DOHH2 (cell line): ENCODE measurements around the gene TCTN3.

Source experiments
- H3F3A ChIP-seq: fragments of 200-600 bp; sonication (generic), shearing (Covaris generic); 2 replicates; pipeline ENCODE4 v1.6.0; 2016; ENCODE audit warnings: antibody characterized with exemption, mild to moderate bottlenecking; ENCODE audit not compliant: control insufficient read depth, insufficient read depth
- H3K27ac ChIP-seq: fragments of 200-600 bp; sonication (generic); 2 replicates; pipeline ENCODE4 v1.5.1; 2014; ENCODE audit warnings: low read depth, mild to moderate bottlenecking, low read length, moderate library complexity
- H3K27me3 ChIP-seq: fragments of 200-600 bp; sonication (generic); 2 replicates; pipeline ENCODE4 v1.6.1; 2014; ENCODE audit warnings: mild to moderate bottlenecking, low read length, mixed read lengths; ENCODE audit not compliant: control insufficient read depth
- H3K36me3 ChIP-seq: fragments of 200-600 bp; sonication (generic); 2 replicates; pipeline ENCODE4 v1.6.1; 2014; ENCODE audit warnings: mild to moderate bottlenecking, low read length, moderate library complexity, mixed read lengths; ENCODE audit not compliant: control insufficient read depth
- H3K4me1 ChIP-seq: fragments of 200-600 bp; sonication (generic); 2 replicates; pipeline ENCODE4 v1.6.1; 2014; ENCODE audit warnings: mild to moderate bottlenecking, low read length, mixed read lengths; ENCODE audit not compliant: control insufficient read depth
- H3K4me2 ChIP-seq: fragments of 200-600 bp; sonication (generic); 2 replicates; pipeline ENCODE4 v1.6.0; 2014; ENCODE audit warnings: mild to moderate bottlenecking, low read length, moderate library complexity
- H3K4me3 ChIP-seq: fragments of 200-600 bp; sonication (generic); 2 replicates; pipeline ENCODE4 v1.5.1; 2014; ENCODE audit warnings: mild to moderate bottlenecking, low read length, mixed read lengths
- H3K79me2 ChIP-seq: fragments of 200-600 bp; sonication (generic); 2 replicates; pipeline ENCODE4 v1.6.1; 2014; ENCODE audit warnings: mild to moderate bottlenecking, low read length, mixed read lengths; ENCODE audit not compliant: control insufficient read depth
- H3K9me2 ChIP-seq: fragments of 200-600 bp; sonication (generic); replicated peaks from 2 replicates; pipeline ENCODE4 v1.6.1; 2014; ENCODE audit warnings: mild to moderate bottlenecking, low read length, mixed read lengths; ENCODE audit not compliant: control insufficient read depth
- H3K9me3 ChIP-seq: fragments of 200-600 bp; sonication (generic); 2 replicates; pipeline ENCODE4 v1.6.1; 2014; ENCODE audit warnings: antibody characterized with exemption, low read length, mixed read lengths; ENCODE audit not compliant: control insufficient read depth, insufficient read depth
- H4K20me1 ChIP-seq: fragments of 200-600 bp; sonication (generic); 2 replicates; pipeline ENCODE4 v1.6.0; 2014; ENCODE audit warnings: low read depth, mild to moderate bottlenecking, antibody characterized with exemption, low read length, moderate library complexity; ENCODE audit not compliant: control insufficient read depth, insufficient read depth
- EZH2phosphoT487 ChIP-seq: fragments of 200-600 bp; sonication (generic); IDR thresholded peaks from 2 replicates; pipeline ENCODE4 v1.6.1; 2017; ENCODE audit warnings: borderline replicate concordance, mild to moderate bottlenecking, antibody characterized with exemption, low read length, moderate library complexity, mixed read lengths
- TF ChIP-seq, protein P1 (sequence below): fragments of 200-600 bp; sonication (generic); IDR thresholded peaks from one replicate; pipeline ENCODE4 v1.5.1; 2014; ENCODE audit warnings: antibody characterized with exemption, mild to moderate bottlenecking, low read depth, low read length; ENCODE audit not compliant: poor library complexity, severe bottlenecking

The TCTN3 gene, protein sequence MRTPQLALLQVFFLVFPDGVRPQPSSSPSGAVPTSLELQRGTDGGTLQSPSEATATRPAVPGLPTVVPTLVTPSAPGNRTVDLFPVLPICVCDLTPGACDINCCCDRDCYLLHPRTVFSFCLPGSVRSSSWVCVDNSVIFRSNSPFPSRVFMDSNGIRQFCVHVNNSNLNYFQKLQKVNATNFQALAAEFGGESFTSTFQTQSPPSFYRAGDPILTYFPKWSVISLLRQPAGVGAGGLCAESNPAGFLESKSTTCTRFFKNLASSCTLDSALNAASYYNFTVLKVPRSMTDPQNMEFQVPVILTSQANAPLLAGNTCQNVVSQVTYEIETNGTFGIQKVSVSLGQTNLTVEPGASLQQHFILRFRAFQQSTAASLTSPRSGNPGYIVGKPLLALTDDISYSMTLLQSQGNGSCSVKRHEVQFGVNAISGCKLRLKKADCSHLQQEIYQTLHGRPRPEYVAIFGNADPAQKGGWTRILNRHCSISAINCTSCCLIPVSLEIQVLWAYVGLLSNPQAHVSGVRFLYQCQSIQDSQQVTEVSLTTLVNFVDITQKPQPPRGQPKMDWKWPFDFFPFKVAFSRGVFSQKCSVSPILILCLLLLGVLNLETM

DNA sequence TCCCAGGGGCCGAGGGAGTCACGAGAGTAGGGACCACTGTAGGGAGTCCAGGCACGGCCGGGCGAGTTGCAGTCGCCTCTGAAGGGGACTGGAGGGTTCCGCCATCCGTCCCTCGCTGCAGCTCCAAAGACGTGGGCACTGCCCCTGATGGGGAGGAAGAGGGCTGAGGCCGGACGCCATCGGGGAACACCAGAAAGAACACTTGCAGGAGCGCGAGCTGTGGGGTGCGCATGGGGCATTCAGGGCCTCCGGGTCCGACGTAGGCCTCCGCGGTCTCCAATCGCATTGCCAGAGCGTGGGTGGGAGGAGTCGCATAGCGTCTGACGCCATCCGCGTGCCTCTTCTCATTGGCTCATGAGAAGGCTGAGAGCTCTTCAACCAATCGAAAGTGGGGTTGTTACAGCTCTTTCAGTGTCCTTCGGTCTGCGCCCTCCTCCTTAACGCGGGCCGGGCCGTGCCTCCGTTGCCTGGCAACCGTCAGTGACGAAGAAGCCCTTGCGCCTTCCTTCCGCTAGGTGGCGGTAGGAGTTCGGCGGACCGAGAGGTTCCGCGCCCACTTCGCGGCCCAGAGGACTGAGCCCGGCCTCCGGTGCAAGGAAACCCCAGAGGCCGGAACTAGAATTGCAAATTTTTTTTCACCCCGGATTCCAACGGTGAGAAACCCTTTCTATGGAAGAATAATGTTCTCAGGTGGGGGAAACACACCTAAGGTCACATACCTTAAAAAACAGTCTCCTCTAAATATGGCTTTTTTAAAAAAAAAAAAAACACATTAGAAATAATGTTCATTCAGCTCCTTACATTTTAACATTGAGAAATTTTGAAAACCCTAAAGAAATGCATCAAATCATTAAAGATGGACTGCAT is at the start of gene TCTN3:
Gene TCTN3, minus strand, starts transcription at position 260 of the 867 bp plus-strand sequence. Its CDS starts 28 bp downstream, at position 232.
- 0 out of 2 replicates have a peak within 1 kb of the TSS, but pooled peaks have one; percentile 31 for H3K27ac ChIP-seq
- H3K79me2 ChIP-seq, result peaks cover 46% of the 10 kb centered on the region
- TF ChIP-seq, protein P1, sequence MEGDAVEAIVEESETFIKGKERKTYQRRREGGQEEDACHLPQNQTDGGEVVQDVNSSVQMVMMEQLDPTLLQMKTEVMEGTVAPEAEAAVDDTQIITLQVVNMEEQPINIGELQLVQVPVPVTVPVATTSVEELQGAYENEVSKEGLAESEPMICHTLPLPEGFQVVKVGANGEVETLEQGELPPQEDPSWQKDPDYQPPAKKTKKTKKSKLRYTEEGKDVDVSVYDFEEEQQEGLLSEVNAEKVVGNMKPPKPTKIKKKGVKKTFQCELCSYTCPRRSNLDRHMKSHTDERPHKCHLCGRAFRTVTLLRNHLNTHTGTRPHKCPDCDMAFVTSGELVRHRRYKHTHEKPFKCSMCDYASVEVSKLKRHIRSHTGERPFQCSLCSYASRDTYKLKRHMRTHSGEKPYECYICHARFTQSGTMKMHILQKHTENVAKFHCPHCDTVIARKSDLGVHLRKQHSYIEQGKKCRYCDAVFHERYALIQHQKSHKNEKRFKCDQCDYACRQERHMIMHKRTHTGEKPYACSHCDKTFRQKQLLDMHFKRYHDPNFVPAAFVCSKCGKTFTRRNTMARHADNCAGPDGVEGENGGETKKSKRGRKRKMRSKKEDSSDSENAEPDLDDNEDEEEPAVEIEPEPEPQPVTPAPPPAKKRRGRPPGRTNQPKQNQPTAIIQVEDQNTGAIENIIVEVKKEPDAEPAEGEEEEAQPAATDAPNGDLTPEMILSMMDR, result peak; percentile 99
- TF ChIP-seq EZH2phosphoT487, result no peak
- H3F3A ChIP-seq, result 0 out of 2 replicates have a peak, but pooled peaks cover 9% of the 10 kb centered on the region
- peaks cover 33% of the 10 kb centered on the region for H3K4me1 ChIP-seq
- H3K36me3 ChIP-seq, result peaks cover 46% of the 10 kb centered on the region
- peak within 1 kb of the TSS; percentile 99 for H3K4me2 ChIP-seq
- no peaks in the 10 kb centered on the region for H4K20me1 ChIP-seq
- no peaks in the 10 kb centered on the region for H3K9me2 ChIP-seq
- peaks cover 10% of the 10 kb centered on the region; the same call in 1 of the 2 replicates for H3K9me3 ChIP-seq
- H3K27me3 ChIP-seq, result no peaks in the 10 kb centered on the region
- H3K4me3 ChIP-seq, result peak within 1 kb of the TSS; percentile 100

DNA sequence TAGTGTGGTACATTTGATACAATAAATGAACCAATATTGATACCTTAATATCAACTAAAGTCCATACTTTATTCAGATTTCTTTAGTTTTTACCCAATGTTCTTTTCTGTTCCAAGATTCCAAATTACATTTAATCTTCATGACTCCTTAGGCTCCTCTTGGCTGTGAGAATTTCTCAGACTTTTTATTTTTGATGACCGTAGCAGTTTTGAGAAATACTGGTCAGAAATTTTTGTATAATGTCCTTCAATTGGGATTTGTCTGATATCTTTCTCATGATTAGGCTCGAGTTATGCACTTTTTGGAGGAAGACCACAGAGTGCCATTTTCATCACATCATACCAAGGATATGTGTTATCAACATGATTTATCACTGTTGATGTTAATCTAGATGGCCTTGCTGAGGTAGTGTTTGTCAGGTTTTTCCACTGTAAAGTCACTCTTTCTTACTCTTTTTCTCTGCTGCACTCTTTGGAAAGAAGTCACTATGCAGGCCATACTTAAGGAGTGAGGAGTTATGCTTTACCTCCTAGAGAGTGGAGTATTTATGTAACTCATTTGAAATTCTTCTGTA is 49.3 kb upstream of the TCTN3 start:
- TF ChIP-seq, protein P1, result no peak
- TF ChIP-seq EZH2phosphoT487, result no peak
- Histone ChIP-seq H3K9me2 (no peaks in the 10 kb centered on the region), H3K4me1 (peaks cover 52% of the 10 kb centered on the region), H3K27ac (peak overlapping the region; percentile 86), H3K36me3 (0 out of 2 replicates have a peak, but pooled peaks cover 4% of the 10 kb centered on the region), H3K9me3 (no peaks in the 10 kb centered on the region), H3K4me2 (peak overlapping the region; percentile 83), H3K79me2 (no peaks in the 10 kb centered on the region), H3K4me3 (peak overlapping the region; percentile 70), H3F3A (peaks cover 17% of the 10 kb centered on the region), H3K27me3 (no peaks in the 10 kb centered on the region), H4K20me1 (no peaks in the 10 kb centered on the region)

DNA sequence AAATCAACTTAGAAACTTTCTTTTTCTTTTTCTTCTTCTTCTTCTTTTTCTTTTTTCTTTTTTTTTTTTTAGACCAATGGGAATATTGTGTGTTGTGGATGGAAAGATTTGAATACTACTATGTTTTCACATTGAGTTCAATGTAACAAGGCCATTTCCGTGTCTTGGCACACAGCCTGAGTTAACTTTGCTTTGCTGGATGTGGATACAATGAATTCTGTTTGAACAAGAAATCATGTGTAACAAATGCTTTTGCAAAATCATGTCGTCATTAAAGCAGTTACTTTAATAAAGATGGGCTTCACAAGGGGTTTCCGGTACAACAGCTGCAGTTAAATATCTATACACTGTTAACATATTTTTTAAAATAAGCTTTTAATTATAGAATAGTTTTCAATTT is 48.8 kb upstream of the TCTN3 start:
- no peak for TF ChIP-seq EZH2phosphoT487
- TF ChIP-seq, protein P1, result no peak
- Histone ChIP-seq H3K9me3 (no peaks in the 10 kb centered on the region), H3K27ac (peak overlapping the region; percentile 86), H3K27me3 (no peaks in the 10 kb centered on the region), H3K4me3 (peak overlapping the region; percentile 70), H3K79me2 (no peaks in the 10 kb centered on the region), H4K20me1 (no peaks in the 10 kb centered on the region), H3K4me1 (peaks cover 52% of the 10 kb centered on the region), H3K4me2 (peak overlapping the region; percentile 83), H3K9me2 (no peaks in the 10 kb centered on the region), H3K36me3 (0 out of 2 replicates have a peak, but pooled peaks cover 4% of the 10 kb centered on the region), H3F3A (peaks cover 17% of the 10 kb centered on the region)
